ENCODE measurements around the gene GPR107.
"Not testable (repeated sequence)": the region's sequence is repeated elsewhere in the genome, so short reads cannot be mapped to it uniquely, and the experiment has no call there.

Gene GPR107

DNA sequence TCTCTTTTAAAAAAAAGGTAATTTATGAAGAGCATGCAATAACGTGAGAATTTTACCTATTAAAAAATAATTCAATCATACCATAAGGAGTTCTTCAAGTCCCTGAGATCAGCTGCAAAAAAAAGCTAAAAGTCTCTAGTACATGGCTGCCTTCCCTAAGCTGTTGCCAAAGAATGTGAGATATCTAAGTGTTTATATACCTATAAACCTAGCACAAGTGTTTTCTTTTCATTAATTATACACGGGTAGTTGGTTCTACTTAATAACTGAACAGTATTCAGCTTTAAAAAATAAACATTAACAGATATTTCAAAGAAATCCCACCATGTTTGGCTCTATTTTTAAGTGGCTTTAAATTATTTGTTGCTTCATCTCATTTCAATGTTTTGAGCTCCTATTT, 36.6 kb upstream of the GPR107 start:
- TF ChIP-seq, protein P1, sequence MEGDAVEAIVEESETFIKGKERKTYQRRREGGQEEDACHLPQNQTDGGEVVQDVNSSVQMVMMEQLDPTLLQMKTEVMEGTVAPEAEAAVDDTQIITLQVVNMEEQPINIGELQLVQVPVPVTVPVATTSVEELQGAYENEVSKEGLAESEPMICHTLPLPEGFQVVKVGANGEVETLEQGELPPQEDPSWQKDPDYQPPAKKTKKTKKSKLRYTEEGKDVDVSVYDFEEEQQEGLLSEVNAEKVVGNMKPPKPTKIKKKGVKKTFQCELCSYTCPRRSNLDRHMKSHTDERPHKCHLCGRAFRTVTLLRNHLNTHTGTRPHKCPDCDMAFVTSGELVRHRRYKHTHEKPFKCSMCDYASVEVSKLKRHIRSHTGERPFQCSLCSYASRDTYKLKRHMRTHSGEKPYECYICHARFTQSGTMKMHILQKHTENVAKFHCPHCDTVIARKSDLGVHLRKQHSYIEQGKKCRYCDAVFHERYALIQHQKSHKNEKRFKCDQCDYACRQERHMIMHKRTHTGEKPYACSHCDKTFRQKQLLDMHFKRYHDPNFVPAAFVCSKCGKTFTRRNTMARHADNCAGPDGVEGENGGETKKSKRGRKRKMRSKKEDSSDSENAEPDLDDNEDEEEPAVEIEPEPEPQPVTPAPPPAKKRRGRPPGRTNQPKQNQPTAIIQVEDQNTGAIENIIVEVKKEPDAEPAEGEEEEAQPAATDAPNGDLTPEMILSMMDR (IDR thresholded peaks at IDR 0.05; ENCODE audit: extremely low read depth, missing control alignments): no peak
- DNase-seq (ENCODE audit: low spot score): no peak

DNA sequence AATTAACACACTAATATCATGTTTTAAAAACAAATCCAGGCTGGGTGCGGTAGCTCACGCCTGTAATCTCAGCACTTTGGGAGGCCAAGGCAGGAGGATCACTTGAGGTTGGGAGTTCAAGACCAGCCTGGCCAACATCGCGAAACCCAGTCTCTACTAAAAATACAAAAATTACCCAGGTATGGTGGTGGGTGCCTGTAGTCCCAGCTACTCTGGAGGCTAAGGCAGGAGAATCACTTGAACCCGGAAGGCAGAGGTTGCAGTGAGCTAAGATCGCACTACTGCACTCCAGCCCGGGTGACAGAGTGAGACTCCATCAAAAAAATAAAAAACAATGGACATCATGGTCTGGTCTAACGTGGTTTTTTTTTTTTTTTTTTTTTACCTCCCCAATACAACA, 36.2 kb upstream of the GPR107 start:
- DNase-seq (ENCODE audit: low spot score): not testable (repeated sequence)

DNA sequence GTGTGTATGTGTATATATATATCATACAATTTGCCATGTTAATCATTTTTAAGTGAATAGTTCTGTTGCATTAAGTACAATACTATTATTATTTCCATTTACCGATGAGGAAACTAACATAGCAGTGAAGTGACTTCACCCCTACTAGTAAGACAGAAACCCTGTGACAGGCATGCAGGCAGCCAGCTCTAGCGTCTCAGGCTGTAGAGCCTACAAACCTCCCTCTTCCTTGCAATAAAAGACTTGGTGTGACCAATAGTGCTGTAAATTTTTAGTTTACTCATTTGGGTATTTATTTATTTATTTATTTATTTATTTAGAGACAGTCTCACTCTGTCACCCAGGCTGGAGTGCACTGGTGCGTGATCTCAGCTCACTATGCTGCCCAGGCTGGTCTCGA, 35.4 kb upstream of the GPR107 start:
- TF ChIP-seq, protein P1 (IDR thresholded peaks at IDR 0.05; ENCODE audit: extremely low read depth, missing control alignments): no peak
- no peak for DNase-seq (ENCODE audit: low spot score)

DNA sequence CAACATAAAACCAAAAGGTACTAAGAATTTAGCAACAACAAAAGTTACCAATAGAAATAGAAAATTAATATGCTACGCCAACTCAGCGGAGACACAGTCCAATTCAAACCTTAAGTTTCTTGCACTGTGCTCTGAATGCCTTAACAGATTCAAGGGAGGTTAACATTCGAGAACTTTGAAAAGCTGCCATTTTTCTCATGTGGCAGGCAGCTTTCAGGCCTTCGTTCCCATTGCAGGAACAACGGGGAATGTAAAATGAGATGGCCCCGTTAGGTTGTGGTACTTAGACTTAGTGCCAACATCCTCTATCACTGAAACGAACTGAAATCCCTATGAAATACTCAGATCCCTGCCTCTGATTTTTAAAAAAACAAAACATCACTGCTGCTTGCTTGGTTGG, 33.1 kb upstream of the GPR107 start:
- TF ChIP-seq, protein P1 (IDR thresholded peaks at IDR 0.05; ENCODE audit: extremely low read depth, missing control alignments): no peak
- DNase-seq (ENCODE audit: low spot score): no peak

DNA sequence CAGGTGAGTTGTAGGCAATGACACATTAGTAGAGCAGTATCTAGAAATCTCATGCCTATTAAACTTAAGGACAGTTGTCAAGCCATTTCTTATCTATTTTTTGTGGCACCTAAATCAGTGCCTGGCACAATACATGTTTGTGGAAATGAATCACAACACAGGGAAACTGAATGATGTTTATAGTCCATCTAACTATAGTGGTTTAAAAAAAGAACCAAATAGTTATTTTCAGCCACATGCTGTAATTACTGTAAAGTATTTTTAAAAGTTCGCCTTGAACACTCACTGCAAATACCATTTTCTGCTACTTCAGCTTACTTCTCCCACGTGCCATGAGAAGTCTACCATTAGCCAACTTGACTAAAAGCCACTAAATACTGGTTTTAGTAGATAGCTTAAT, 32.6 kb upstream of the GPR107 start:
- no peak for DNase-seq (ENCODE audit: low spot score)

DNA sequence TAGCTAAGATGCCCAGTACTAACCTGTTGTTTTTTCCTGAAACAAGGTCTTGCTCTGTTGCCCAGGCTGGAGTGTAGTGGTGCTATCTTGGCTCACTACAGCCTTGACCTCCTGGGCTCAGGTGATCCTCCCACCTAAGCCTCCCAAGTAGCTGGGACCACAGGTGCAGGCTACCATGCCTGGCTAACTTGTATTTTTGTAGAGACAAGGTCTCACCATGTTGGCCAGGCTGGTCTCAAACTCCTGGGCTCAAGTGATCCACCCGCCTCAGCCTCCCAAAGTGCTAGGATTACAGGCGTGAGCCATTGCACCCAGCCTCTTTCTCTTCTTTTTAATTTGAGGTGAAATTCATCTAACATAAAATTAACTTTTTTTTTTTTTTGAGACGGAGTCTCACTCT, 31.9 kb upstream of the GPR107 start:
- DNase-seq (ENCODE audit: low spot score): not testable (repeated sequence)

More for the DNA sequence above, 32.6 kb upstream of the GPR107 start:
- TF ChIP-seq, protein P1 (IDR thresholded peaks at IDR 0.05; ENCODE audit: extremely low read depth, missing control alignments): no peak

DNA sequence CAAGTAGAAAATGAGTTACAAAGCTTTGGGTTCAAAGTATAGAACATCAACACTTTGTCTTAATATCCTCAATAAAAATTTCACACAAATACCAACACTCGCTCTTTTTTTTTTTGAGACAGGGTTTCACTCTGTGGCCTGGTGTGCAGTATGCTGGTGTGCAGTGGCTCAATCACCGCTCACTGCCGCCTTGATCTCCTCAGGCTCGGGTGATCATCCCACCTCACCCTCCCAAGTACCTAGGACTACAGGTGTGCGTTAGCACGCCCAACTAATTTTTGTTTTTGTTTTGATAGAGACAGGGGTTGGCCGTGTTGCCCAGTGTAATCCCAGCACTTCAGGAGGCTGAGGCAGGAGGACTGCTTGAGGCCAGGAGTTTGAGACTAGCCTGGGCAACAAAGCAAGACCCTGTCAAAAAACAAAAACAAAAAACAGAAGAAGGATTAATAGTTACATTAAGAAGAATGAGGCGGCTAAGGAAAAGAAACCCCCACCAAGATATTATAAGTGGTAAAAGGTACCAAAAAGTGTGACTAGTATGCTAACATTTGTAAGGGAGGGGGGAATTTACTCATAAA, 31.1 kb upstream of the GPR107 start:
- no peak for DNase-seq (ENCODE audit: low spot score)
- TF ChIP-seq, protein P1 (IDR thresholded peaks at IDR 0.05; ENCODE audit: extremely low read depth, missing control alignments): no peak

DNA sequence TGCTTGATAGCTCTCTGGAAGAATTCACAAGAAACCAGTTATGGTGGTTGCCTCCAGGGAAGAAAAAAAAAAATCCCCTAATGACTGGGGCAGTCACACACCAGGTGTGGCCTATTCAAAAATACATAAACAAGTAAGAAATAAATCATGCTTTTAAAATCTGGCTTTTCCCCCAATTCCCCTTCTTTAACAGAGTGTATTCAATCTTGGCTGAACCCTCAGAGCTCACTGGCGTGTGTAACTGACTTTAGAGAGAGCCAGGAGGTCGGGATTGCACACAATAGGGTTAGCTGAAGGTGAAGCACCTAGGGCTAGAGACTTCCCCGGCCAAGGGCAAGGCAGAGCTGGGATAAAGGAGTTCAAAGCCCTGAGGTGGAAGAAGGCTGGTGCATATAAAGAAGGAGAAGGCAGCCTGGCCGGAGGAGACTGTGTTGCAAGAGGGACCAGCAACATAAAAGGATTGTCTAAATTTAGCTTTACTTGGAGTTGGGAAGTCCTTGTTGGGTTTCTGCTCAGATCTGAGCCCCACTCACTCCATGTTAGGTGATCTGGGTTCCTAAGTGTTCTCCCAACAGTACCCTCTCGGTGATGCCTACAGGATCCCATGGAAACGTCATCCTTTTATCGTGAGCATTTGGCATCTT, 30.4 kb upstream of the GPR107 start:
- TF ChIP-seq, protein P1 (IDR thresholded peaks at IDR 0.05; ENCODE audit: extremely low read depth, missing control alignments): no peak
- DNase-seq (ENCODE audit: low spot score): peak; percentile 27

Measured in GM20000 (cell line).